NCI-H446 treated with DMSO at 0.1 percent for 48 hours (cell line): Measurements from ENCODE around the gene CLEC16A.

ENCODE experiments used
- DNase-seq: peaks from one replicate; lab custom pipeline; 2025; lab: John Stamatoyannopoulos, UW

CLEC16A gene

DNA sequence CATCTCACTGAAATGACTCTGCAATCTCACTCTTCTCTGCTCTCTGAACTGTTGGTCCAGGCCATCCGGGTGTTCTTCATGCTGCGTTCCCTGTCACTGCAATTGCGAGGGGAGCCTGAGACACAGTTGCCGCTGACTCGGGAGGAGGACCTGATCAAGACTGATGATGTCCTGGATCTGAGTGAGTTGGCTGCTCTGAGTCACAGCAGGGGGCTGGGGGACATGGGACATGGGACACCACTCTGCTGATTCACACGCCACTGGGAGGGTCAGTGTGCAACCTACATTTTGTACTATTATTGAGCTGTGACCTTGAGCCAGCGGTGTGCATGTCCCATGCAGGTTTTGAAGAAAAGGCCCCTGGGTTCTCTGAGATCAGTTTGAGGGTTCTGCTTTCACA is 116.5 kb downstream of the CLEC16A start:
- no peak for DNase-seq

DNA sequence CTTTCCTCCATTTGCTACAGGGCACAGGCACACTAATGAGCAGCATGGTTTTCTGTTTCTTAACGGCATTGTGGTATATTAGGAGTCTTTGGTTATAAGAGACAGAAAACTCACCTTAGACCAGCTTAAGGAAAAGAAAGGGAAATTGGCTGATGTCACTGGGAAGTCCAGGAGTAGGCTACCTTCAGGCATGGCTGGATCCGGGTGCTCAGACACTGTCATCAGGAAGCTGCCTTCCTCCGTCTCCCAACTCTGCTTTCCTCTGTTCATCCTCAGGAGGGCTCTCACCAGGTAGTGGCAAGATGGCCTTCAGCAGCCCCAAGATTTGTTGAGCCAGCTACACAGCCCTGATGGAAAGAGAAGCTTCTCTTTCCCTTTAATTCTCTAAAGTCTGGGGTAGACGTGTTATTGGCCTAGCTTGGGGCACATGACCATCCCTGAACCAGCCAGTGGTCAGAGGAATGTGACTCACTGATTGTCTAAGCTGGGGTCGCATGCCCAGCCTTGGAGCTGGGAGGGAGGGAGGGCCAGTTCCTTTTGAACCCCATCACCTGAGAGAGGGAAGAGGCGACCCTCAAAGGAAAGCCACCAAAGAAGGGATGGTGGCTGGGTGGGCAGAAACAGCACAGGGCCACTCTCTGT is 117.4 kb downstream of the CLEC16A start:
- DNase-seq, result no peak

DNA sequence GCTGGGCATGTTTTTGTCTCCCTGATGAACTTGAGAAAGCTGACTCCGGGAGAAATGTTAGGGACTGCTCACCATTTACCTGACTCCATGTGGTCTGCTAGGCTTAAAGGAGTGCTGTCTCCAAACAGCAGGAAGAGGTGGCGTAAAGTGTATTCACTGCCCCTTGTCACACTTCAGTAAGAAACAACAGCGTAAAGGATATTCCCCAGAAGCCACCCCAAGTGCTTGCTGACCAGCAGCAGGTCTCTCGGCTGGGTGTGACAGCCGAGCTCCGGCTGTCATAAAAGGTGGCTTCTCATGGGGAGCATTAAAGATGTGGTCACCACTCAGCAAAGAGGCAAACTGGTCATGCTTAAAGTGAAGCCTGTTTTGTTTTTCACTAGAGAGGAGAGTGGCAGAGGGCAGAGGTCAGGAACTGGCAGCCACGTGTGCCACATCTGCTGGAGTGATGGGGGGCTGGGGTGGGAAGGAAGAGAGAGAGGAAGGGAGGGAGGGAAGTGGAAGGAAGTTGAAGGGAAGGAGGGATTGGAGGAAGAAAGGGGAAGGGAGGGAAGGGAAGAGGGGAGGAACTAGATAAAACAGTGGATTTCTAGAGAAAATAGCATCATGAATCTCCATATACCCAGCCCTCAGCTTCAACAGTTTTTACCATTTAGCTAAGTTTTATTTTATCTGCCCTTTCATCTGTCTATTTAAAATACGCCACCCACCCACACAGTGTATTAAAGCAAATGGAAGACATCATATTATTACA is 119.3 kb downstream of the CLEC16A start:
- DNase-seq, result no peak

DNA sequence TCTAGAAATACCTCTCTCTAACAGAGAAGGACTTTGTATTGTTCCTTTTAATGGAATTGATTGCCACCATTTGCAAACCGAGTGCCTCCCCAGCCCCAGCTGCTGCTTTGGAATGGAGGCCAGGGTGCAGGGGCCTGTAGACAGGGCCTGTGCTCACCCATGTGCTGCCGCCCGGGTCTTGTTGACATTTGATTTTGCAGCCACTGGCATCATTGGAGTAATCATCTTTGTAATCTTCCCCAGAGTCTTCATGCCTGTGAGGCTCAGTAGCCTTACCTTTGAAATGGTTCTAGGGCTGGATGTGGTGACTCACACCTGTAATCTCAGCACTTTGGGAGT is 119.8 kb downstream of the CLEC16A start:
- no peak for DNase-seq

DNA sequence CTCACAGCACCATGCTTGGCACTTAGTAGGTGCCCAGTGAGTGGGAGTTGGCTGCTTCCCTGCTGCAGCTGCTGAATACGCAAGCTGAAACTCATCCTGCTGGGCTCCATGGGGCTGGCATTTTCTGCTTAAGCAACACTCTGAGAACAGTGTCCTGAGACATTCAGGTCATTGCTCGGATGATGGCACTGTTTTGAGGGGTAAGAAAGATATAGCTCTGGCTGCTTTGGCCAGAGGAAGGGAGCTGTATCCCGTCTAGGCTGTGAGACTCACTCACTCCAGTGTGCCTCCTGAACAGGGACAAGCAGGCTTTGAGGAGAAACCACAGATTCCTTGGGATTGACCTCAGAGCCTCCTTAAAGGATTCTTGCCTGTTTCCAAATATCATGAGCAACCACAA is 120.5 kb downstream of the CLEC16A start:
- no peak for DNase-seq

DNA sequence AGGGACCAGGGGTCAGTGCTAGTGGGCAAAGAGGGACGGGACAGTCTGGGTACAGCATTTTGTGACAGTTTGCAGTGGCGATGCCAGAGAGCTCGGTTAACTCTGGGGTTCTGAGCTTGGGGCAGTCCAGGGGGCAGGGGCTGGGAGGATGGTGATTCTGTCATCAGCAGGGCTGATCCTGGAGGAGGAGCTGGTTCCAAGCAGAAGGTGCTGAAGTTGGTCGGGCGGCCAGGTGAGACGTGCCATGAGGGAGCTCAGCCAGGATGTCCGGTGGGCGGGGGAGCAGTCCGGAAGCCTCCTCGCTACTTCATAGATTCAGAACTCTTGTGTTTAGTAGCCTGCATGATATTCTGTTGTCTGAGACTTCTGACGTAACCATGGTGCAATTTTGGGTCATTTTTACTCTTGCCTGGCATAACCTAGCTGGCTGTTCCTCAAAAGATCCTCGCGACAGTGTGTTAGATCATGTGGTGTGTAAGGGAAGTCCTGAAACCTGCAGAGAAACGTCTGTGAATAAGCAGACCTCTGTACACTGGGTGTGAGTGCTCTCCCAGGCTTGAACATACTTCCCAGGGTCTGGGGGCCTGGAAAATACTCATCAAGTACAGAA is 122.0 kb downstream of the CLEC16A start:
- DNase-seq, result no peak

DNA sequence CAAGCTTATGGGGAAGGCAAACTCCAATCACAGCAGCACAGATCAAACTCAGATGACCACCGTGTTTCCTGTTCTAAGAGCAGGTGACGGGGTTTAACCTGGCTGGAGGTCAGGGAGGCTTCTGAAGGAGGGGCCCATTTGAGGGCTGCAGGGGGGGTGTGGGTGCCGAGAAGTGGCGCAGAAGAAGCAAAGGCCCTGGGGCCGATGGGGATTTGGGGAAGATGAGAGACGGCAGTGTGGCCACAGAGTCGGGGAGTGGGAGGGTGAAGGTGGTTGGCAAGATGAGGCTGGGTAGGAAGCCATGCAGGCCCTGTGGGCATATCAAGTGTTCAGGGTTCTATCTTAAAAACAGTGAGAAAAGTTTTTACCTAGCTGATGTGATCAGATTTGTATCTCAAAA is 122.9 kb downstream of the CLEC16A start:
- DNase-seq, result no peak

DNA sequence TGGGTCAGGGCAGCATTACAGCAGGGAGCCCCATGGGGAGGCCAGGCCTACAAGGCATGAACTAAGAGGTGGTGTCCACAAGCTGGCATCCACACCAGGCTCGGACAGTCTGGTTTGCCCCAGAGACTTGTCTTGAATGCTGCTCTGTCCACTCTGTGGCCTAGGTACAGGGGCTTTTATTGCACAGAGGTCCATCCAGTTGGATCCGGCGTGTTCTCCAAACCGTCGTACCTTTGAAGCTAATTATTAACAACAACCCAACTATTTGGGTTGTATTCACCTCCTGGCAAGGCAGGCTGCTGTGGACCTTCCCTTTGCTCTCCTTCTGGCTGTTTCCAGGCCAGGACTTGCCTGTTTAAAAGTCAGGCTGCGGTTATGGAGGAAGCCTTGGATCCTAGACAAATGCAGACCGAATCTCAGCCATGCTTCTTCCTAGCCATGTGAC is 123.4 kb downstream of the CLEC16A start:
- no peak for DNase-seq

DNA sequence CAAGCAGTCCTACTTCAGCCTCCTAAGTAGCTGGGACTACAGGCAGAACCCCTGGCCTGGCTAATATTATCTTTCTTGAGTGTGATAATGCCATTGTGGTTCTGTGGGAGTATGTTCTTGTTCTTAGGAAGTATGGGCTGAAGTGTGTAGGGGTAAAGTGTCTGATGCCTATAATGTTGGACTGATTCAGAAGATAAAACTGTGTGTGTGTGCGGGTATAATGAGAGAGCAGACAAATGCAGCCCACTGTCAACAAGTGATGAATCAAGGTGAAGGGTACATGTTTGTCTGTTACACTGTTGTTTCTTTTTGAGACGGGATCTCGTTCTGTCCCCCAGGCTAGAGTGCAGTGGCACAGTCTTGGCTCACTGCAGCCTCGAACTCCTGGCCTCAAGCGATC is 127.5 kb downstream of the CLEC16A start:
- DNase-seq, result no peak

DNA sequence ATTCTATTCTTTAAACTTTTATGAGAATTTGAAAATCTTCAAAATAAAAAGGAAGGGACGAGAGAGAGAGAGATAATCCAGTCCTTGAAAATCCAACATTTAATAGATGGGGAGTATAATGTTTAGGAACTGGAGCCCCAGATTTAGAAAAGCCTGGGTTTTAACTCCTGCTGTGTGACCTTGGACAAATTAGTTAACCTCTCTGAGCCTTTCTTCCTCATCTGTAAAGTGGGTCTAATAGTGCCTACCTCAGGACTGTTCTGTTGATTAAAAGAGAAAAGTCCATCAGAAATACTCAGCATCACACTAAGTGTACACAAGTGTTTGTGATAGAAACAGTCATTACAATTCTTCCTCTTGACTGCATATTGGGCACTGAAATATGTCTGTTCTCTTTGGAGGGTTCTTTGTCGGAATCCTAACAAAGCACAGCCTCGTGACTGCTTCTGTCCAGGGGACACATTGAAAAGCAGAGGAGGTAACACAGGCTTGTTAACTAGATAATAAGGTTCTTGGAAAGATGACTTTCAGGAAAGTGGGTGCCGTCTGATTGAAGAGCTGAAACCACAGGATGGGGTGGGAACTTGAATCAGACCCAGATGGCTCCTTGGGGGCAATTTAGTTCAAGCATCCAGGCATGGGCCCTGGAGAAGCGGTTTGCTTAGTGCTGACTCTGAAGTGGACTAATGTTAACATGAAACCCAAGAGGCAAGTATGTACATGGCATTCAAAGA is 128.2 kb downstream of the CLEC16A start:
- no peak for DNase-seq

DNA sequence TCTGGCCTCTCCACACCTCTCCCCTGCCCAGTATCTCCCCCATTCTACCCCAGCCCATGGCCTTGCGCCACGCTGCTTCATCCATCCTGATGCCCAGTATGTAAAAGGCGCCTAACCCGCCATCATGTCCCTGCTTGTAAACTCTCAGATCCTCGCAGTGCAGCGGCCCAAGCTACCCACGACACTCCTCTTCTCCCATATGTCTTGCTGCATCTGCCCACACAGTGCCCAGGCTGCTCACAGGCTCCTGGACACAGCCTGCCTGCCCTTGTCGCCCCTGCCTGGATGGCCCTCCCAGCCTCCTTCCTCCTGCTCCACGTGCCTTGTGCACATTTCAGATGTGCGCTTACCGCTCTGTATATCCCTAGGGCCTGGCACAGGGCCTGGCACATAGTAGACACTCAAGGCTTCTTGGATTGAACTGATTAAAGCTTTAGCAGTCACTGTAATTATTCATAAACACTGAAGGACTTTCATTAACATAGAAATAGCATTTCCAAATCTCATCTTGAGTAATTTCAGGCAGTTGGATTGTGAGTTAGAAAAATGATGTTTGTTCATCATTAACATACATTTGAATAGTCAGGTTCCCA is 129.1 kb downstream of the CLEC16A start:
- no peak for DNase-seq

DNA sequence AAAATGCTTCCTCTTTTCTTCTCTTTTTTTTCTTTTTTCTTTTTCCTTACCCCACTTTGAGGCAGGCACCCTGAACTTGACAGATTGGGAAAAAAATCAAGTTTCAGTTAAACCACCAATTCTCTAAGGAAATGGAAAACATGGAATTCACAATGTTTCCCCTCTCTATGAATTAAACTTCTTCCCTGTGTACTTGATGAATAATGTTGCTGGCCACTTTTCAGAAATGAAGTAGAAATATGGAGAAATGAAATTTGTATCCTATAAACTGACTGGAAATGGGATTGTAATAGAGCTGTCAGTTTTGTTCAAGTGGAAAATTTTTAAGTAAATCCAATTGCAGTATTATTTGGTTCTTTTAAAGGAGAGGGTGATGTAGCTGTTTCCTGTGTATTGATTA is 129.8 kb downstream of the CLEC16A start:
- no peak for DNase-seq

DNA sequence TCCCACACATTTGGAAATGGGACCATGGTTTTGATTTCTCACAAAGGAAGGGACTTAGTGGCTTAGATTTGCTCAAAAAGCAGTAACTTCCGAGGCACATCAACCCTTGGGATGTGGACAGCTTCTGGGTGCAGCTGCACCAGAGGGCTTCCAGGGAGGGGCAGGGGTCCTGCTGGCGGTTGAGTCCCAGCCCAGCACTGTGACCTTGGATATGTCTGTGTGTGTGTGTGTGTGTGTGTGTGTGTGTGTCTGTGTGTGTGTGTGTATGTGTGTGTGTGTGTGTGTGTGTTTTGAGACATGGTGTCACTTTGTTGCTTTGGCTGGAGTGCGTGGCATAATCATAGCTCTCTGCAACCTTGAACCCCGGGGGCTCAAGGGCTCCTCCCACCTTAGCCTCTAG is 130.8 kb downstream of the CLEC16A start:
- no peak for DNase-seq

DNA sequence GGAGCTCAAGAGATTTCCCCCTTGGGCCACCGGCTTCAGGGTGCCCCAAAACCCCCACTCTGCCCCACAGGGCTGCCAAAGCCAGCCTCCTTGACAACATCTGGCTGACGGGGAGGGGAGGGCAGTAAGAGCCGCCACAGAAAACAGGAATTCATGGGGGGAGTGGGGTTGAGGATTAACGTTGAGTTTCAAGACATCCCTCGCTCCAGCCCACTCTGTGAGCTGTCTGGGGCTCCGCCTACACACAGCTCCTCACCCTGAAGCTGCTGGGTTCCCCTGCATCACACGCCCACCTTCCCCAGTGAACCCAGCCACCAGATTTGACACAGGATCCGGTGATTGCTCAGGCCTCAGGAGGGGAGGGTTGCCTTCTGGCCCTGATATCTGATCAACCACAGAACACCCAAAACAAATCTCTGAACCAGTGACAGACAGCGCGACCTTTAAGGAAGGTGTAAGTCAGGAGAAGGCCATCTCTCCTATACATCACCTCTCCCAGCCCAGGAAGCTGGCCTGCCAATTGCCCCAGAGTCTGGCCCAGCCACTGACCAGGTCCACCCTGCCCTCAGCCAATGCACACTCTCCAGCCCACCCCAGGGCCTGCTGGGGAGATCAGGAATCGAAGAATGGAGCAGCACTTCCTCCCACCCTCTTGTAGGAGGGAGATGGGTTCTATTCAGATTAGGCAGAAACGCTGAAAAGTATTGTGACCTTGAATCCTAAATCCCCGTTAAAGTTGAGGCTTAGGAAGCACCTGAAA is 132.1 kb downstream of the CLEC16A start:
- no peak for DNase-seq

DNA sequence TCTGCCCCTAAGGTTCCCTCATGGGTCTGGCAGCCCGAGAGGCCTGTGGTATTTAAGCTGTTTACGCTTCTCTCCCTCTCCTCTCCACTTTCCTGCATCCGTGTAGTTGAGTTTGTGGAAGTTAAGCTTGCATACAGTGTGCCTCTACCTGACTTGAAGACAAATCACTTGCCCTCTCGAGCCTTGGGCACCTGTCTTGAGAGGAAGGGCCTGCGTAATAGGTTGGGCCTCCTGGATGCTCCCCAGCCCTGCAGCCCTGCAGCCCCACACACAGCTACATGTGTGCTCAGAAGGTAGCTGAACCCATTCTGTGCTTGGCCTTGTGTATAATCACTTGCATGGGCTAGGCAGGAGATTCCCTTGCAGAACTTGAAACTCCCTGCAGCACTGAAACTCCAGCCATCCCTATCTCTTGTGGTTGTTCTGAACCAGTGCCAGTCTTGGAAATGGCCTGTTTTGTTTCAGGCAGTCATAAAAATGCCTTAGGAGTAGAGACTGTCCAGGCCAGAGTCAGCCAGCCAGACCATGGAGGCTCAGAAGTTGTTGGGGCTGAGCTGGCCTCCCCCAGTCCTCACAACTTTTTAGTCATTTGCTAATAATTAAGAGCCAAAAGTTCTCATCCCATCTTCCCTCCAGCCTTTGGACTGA is 134.6 kb downstream of the CLEC16A start:
- DNase-seq, result no peak

DNA sequence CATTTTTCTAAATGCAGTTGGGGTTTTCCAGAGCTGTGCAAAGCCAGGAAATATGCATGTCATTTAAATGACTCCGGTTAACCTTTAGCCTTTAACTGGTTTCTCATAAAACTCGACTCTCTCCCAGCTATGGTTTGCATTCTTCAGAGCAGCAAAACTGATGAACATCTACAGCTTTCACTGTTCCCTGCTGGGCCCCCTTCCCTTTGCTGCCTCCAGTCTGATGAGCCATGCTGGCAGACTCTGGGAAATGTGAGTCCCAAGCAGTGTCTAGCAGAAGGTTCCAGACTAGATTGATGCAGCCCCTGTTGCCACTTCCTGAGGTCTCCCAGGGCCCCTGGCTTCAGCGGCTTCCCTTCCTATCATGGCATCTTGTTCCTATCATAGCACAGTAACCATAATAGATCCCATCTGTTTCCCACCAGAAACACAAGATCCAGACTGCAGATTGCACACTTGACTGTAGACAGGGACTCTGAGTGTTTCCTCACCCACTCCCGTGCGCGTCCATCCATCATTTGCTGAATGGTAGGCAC is 135.4 kb downstream of the CLEC16A start:
- no peak for DNase-seq

DNA sequence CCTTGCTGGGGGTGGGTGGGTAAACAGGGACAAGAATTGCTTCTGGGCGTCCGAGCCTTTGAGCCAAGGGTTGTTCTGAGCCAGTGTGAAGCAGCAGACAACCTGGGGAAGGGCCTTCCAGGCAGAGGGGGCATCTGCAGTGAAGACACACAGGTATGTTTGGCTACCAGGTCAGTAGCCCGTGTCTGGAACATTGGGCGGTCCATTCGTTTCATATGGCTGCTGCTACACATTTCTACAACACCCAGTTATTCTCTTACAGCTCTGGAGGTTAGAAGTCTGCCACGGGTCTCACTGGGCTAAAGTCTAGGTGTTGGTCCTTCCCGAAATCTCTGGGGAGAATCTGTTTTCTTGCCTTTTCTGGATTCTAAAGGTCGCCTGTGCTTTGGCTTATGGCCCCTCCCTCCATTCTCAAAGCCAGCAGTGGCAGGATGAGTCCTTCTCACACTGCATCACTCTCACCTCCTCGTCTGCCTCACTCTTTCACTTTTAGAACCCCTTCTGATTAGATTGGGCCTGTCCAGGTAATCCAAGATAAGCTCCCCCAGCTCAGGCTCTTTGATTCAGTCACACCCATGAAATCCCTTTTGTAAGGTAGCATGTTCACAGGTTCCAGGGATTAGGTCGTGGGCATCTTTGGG is 136.1 kb downstream of the CLEC16A start:
- no peak for DNase-seq

DNA sequence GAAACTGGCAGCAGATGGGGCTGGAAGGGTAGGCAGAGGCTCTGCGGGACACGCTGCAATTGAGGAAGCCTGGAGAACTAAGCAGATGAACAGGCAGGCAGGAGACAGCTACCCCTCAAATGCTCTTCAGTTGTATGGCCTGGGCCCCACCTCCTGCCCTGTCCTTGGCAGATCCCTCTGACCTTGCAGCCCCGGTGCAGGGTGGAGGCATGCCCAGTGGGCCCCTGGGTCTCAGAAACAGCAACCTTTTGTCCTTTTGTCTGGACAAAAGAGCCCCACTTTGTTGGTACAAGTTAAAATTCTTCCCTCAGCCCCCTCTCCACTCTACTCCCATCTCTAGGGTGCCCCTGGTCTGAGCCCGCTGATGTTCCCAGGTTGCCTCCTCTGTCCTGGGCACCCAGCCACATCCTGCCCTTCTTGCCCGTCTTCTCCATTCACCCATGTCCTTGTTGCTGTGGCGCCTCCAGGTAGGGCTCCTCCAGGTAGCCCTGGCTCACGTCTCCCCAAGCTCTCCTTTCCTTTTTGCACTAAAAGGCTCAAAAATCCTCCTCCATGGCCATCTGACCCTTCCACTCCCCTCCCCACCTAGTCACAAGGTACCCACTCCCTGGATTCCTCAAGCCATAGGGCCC is 136.8 kb downstream of the CLEC16A start:
- no peak for DNase-seq

DNA sequence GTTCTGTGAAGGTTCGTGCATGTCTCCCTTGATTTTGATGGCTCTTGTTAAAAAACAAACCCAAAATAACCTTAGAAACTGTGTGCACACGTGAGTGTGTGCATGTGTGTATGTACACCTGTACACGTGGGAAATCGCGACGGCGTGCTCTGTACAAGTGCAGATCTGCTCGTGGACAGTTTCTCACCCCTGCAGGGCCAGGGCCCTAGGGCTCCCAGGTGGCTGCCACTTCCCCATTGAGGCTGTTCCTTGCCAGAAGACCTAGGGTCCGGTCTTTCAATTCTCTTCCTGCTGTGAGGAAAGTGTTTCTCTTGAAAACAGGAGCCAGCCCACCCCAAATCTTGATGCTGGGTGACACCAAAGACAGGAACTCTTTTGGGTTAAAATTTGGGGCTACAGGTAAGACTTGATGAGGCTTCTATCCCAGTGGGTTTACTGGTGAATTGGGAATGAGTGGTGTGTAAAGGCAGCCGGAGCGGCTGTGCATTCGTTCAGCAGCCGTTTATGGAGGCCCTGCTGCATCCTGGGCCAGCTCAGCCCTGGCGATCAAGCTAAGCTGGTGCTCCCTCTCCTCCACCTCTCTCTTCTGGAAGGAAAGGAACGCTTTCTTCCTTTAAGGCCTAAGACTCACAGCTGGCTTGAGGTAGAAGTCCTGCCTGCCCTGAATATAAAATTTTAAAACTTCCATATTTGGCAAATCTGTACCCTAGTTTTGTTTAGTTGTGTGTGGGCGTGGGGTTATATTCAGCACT is 137.9 kb downstream of the CLEC16A start:
- no peak for DNase-seq
